ENCODE results near the gene PLSCR1.
A peak's percentile ranks its signal among the peaks of the same experiment; 100 is the strongest.

Gene PLSCR1

GRCh38 chr3:146542978-146543377 is 1.4 kb downstream of the PLSCR1 start:
- peak overlapping the region; percentile 74 to 84 for H3K4me3 ChIP-seq (replicated peaks in 1 of 2; ENCODE audit: low read depth in 2 of 2, low read length in 2 of 2)
- TF ChIP-seq, protein P1, sequence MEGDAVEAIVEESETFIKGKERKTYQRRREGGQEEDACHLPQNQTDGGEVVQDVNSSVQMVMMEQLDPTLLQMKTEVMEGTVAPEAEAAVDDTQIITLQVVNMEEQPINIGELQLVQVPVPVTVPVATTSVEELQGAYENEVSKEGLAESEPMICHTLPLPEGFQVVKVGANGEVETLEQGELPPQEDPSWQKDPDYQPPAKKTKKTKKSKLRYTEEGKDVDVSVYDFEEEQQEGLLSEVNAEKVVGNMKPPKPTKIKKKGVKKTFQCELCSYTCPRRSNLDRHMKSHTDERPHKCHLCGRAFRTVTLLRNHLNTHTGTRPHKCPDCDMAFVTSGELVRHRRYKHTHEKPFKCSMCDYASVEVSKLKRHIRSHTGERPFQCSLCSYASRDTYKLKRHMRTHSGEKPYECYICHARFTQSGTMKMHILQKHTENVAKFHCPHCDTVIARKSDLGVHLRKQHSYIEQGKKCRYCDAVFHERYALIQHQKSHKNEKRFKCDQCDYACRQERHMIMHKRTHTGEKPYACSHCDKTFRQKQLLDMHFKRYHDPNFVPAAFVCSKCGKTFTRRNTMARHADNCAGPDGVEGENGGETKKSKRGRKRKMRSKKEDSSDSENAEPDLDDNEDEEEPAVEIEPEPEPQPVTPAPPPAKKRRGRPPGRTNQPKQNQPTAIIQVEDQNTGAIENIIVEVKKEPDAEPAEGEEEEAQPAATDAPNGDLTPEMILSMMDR (IDR thresholded peaks at IDR 0.05; ENCODE audit: low read depth, low read length): no peak
- peak in 1 of 2 donors; percentile 37 for DNase-seq (ENCODE audit: low read depth in 2 of 2)

GRCh38 chr3:146542179-146542578 is 2.2 kb downstream of the PLSCR1 start:
- DNase-seq (ENCODE audit: low read depth in 2 of 2): peak; percentile 75 to 81
- peak overlapping the region; percentile 74 to 84 for H3K4me3 ChIP-seq (replicated peaks in 1 of 2; ENCODE audit: low read depth in 2 of 2, low read length in 2 of 2)
- TF ChIP-seq, protein P1 (IDR thresholded peaks at IDR 0.05; ENCODE audit: low read depth, low read length): no peak

GRCh38 chr3:146540978-146541377 is 3.4 kb downstream of the PLSCR1 start:
- no peak for DNase-seq (ENCODE audit: low read depth in 2 of 2)
- H3K4me3 ChIP-seq (replicated peaks in 1 of 2; ENCODE audit: low read depth in 2 of 2, low read length in 2 of 2): no peak overlapping the region
- TF ChIP-seq, protein P1 (IDR thresholded peaks at IDR 0.05; ENCODE audit: low read depth, low read length): no peak

DNA sequence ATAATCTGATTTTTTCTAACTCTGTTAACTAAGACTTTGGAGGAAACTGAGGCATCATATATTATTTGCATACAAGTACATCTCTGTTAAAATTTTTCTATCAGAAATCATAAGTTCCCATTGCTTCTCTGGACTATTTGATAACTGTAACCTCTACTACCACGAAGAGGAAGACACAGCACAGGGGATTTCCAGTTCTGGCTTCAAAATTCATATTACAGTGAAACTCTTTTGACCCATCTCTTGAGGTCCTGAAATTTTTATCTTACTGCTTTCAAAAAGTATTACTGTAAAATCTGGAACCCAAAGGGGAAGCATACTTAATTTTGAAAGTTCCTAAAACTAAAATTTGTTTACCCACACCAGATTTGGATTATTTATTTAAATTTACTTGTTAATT is 4.2 kb downstream of the PLSCR1 start:
- TF ChIP-seq, protein P1 (IDR thresholded peaks at IDR 0.05; ENCODE audit: low read depth, low read length): no peak
- DNase-seq (ENCODE audit: low read depth in 2 of 2): no peak
- no peak overlapping the region for H3K4me3 ChIP-seq (replicated peaks in 1 of 2; ENCODE audit: low read depth in 2 of 2, low read length in 2 of 2)

DNA sequence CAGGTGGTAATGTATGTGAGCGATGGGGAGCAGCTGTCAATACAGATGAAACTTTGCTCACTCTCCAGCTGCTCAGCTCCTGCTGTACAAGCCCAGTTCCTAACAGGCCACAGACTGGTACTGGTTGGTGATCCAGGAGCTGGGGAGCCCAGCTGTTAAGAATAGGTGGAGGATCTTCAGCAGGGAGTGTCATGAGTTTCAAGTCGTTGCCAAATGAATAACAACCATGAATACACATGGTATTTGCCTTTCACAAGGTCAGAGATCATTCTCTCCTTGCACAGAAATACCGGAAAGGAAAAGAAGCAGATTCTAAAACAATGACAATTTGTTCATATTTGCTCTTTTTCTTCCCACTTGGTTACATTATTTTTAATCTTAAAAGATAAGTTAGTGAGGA is 5.1 kb downstream of the PLSCR1 start:
- no peak overlapping the region for H3K4me3 ChIP-seq (replicated peaks in 1 of 2; ENCODE audit: low read depth in 2 of 2, low read length in 2 of 2)
- TF ChIP-seq, protein P1 (IDR thresholded peaks at IDR 0.05; ENCODE audit: low read depth, low read length): no peak
- peak; percentile 42 to 50 for DNase-seq (ENCODE audit: low read depth in 2 of 2)

DNA sequence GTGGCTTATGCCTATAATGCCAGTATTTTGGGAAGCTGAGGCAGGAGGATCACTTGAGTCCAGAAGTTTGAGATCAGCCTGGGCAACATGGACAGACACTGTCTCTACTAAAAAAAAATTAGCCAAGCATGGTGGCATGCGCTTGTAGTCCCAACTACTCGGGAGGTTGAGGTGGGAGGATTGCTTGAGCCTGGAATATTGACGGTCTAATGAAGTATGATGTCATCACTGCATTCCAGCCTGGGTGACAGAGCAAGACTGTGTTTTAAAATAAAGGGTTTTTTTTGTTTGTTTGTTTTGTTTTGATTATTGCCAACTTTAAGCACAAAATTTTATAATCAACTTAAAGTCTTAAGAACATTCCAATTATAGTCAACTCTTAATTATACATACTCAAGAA is 6.8 kb downstream of the PLSCR1 start:
- DNase-seq (ENCODE audit: low read depth in 2 of 2): peak; percentile 35 to 54
- H3K4me3 ChIP-seq (replicated peaks in 1 of 2; ENCODE audit: low read depth in 2 of 2, low read length in 2 of 2): no peak overlapping the region
- TF ChIP-seq, protein P1 (IDR thresholded peaks at IDR 0.05; ENCODE audit: low read depth, low read length): no peak

- peak; percentile 29 to 91 for DNase-seq (ENCODE audit: low read depth in 2 of 2)
- H3K4me3 ChIP-seq (replicated peaks in 1 of 2; ENCODE audit: low read depth in 2 of 2, low read length in 2 of 2): no peak overlapping the region
- TF ChIP-seq, protein P1 (IDR thresholded peaks at IDR 0.05; ENCODE audit: low read depth, low read length): no peak
These were observed 7.7 kb downstream of the PLSCR1 start for GRCh38 chr3:146536681-146537080.

All from cardiac fibroblast (primary cell).